LoVo (cell line): ENCODE measurements around the gene TESMIN.
A peak's percentile ranks its signal among the peaks of the same experiment; 100 is the strongest.

Experiments used
- DNase-seq: peaks from one replicate; pipeline ENCODE4 v3.0.0-alpha.2; 2016; ENCODE audit warnings: low spot score

Gene TESMIN

GRCh38 chr11:68709062-68709461 lies 42.3 kb downstream of the TESMIN start:
- no peak for DNase-seq

GRCh38 chr11:68707527-68707926 lies 43.8 kb downstream of the TESMIN start:
- DNase-seq = no peak

- DNase-seq = no peak
These were observed 46.4 kb downstream of the TESMIN start for GRCh38 chr11:68704887-68705286.

GRCh38 chr11:68698993-68699392 lies 52.3 kb downstream of the TESMIN start:
- no peak for DNase-seq

- no peak for DNase-seq
These were observed 55.8 kb downstream of the TESMIN start for GRCh38 chr11:68695531-68695930.

- DNase-seq = no peak
These were observed 56.7 kb downstream of the TESMIN start for GRCh38 chr11:68694431-68695297.

- no peak for DNase-seq
These were observed 57.8 kb downstream of the TESMIN start for GRCh38 chr11:68693484-68693882.

- no peak for DNase-seq
These were observed 58.3 kb downstream of the TESMIN start for GRCh38 chr11:68692871-68693483.

GRCh38 chr11:68692115-68692514 lies 59.2 kb downstream of the TESMIN start:
- no peak for DNase-seq

- DNase-seq = no peak
These were observed 59.9 kb downstream of the TESMIN start for GRCh38 chr11:68691402-68691784.

- no peak for DNase-seq
These were observed 60.5 kb downstream of the TESMIN start for GRCh38 chr11:68690671-68691401.

- no peak for DNase-seq
These were observed 61.3 kb downstream of the TESMIN start for GRCh38 chr11:68689737-68690625.

GRCh38 chr11:68688881-68689280 lies 62.4 kb downstream of the TESMIN start:
- DNase-seq = no peak

- no peak for DNase-seq
These were observed 63.3 kb downstream of the TESMIN start for GRCh38 chr11:68687986-68688385.

- DNase-seq = no peak
These were observed 64.0 kb downstream of the TESMIN start for GRCh38 chr11:68687311-68687710.

- DNase-seq = no peak
These were observed 64.8 kb downstream of the TESMIN start for GRCh38 chr11:68686486-68686885.

- no peak for DNase-seq
These were observed 65.5 kb downstream of the TESMIN start for GRCh38 chr11:68685656-68686380.

- DNase-seq = peak; percentile 47
These were observed 66.6 kb downstream of the TESMIN start, which contains the start of gene GAL for GRCh38 chr11:68684385-68685356. TSS of gene GAL (plus strand) at chr11:68684544. CDS start at chr11:68684924, 380 bp downstream.

GRCh38 chr11:68683536-68684384 lies 67.6 kb downstream of the TESMIN start:
- DNase-seq = no peak
